Astrocyte (in vitro differentiated cells and primary cell): Measurements from ENCODE around the gene GRM2.

Experiments used
- EZH2 ChIP-seq: IDR thresholded peaks from 2 replicates; pipeline ENCODE4 v1.6.1; 2012; ENCODE audit warnings: mild to moderate bottlenecking, low read length, inconsistent platforms; ENCODE audit not compliant: insufficient read depth
- TF ChIP-seq, protein P1 (sequence below): IDR thresholded peaks from 2 replicates; pipeline ENCODE4 v1.5.1; 2011; ENCODE audit warnings: low read depth, mild to moderate bottlenecking, inconsistent platforms, low read length, moderate library complexity; ENCODE audit not compliant: insufficient read depth

DNA sequence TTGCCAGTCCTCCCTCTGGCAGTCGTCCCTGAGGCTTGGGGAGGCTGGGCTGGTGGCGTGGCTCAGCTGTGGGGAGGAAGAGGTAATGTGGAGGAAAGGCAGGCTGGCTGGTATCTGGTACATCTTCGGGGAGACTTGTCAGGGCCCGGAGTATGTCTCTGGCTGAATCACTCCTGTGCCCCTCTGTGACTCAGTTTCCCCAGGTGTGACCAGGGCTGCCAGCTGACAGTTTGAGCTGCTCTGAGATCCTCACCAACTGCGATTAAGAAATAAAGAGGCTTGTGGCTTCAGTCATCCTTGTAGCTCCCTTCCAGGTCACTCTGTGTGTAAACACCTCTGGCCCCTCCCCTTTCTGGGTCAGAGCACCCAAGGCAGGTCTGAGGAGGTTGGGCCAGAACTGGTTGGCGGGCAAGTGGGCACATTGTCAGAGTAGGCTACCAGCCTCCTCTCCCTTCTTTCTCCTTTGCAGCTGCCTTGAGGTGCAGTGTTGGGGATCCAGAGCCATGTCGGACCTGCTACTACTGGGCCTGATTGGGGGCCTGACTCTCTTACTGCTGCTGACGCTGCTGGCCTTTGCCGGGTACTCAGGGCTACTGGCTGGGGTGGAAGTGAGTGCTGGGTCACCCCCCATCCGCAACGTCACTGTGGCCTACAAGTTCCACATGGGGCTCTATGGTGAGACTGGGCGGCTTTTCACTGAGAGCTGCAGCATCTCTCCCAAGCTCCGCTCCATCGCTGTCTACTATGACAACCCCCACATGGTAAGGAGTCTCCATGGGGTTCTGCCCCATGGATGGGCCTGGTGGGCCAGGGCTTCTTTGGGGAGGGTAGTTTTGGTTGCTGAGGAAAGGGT is 32.8 kb upstream of the GRM2 start:
- TF ChIP-seq, protein P1, sequence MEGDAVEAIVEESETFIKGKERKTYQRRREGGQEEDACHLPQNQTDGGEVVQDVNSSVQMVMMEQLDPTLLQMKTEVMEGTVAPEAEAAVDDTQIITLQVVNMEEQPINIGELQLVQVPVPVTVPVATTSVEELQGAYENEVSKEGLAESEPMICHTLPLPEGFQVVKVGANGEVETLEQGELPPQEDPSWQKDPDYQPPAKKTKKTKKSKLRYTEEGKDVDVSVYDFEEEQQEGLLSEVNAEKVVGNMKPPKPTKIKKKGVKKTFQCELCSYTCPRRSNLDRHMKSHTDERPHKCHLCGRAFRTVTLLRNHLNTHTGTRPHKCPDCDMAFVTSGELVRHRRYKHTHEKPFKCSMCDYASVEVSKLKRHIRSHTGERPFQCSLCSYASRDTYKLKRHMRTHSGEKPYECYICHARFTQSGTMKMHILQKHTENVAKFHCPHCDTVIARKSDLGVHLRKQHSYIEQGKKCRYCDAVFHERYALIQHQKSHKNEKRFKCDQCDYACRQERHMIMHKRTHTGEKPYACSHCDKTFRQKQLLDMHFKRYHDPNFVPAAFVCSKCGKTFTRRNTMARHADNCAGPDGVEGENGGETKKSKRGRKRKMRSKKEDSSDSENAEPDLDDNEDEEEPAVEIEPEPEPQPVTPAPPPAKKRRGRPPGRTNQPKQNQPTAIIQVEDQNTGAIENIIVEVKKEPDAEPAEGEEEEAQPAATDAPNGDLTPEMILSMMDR, result no peak
- TF ChIP-seq EZH2, result no peak
